Trophoblast cell (in vitro differentiated cells and primary cell): ENCODE results near the gene ANKRD13B.

Experiments used
- DNase-seq, 2 donors: peaks; one replicate each; pipeline ENCODE4 v3.0.0-alpha.2; 2016
- H2AFZ ChIP-seq: 2 replicates; pipeline ENCODE4 v1.6.1; 2013; ENCODE audit warnings: low read length, moderate library complexity, mild to moderate bottlenecking; ENCODE audit not compliant: insufficient read depth, poor library complexity
- H2AK5ac ChIP-seq: 2 replicates; pipeline ENCODE4 v1.6.1; 2013; ENCODE audit warnings: mild to moderate bottlenecking, low read length
- H2BK120ac ChIP-seq: 2 replicates; pipeline ENCODE4 v1.6.1; 2013; ENCODE audit warnings: low read length, mild to moderate bottlenecking, moderate library complexity; ENCODE audit not compliant: insufficient read depth, poor library complexity
- H2BK12ac ChIP-seq: 2 replicates; pipeline ENCODE4 v1.6.1; 2013; ENCODE audit warnings: mild to moderate bottlenecking, low read length, moderate library complexity
- H2BK5ac ChIP-seq: 2 replicates; pipeline ENCODE4 v1.6.1; 2013; ENCODE audit warnings: low read length, low read depth, moderate library complexity, mild to moderate bottlenecking; ENCODE audit not compliant: poor library complexity
- H3K14ac ChIP-seq: 2 replicates; pipeline ENCODE4 v1.6.1; 2013; ENCODE audit warnings: mild to moderate bottlenecking, low read length
- H3K18ac ChIP-seq: 2 replicates; pipeline ENCODE4 v1.6.1; 2013; ENCODE audit warnings: mild to moderate bottlenecking, low read length
- H3K23ac ChIP-seq: 2 replicates; pipeline ENCODE4 v1.6.1; 2013; ENCODE audit warnings: low read length
- H3K27ac ChIP-seq: 2 replicates; pipeline ENCODE4 v1.5.1; 2013; ENCODE audit warnings: low read depth, mild to moderate bottlenecking, inconsistent platforms, low read length, moderate library complexity
- H3K27me3 ChIP-seq: 2 replicates; pipeline ENCODE4 v1.6.1; 2013; ENCODE audit warnings: inconsistent platforms, mild to moderate bottlenecking, low read length, moderate library complexity; ENCODE audit not compliant: insufficient read depth
- H3K36me3 ChIP-seq, 2 experiments: 1 replicate in 1 of 2; 2 replicates in 1 of 2; pipeline ENCODE4 v1.6.1; 2013; ENCODE audit warnings: low read length in 2 of 2, mild to moderate bottlenecking in 2 of 2, moderate library complexity in 1 of 2; ENCODE audit not compliant: insufficient read depth in 2 of 2, control insufficient read depth in 1 of 2
- H3K4ac ChIP-seq: 2 replicates; pipeline ENCODE4 v1.6.1; 2013; ENCODE audit warnings: low read depth, mild to moderate bottlenecking, low read length, moderate library complexity
- H3K4me1 ChIP-seq, 2 experiments: 1 replicate in 1 of 2; 2 replicates in 1 of 2; pipeline ENCODE4 v1.6.1; 2013; ENCODE audit warnings: low read length in 2 of 2, mild to moderate bottlenecking in 2 of 2, moderate library complexity in 1 of 2; ENCODE audit not compliant: insufficient read depth in 2 of 2, control insufficient read depth in 1 of 2
- H3K4me2 ChIP-seq: 2 replicates; pipeline ENCODE4 v1.6.1; 2013; ENCODE audit warnings: inconsistent platforms, mild to moderate bottlenecking, low read length, moderate library complexity
- H3K4me3 ChIP-seq: 2 replicates; pipeline ENCODE4 v1.5.1; 2013; ENCODE audit warnings: mild to moderate bottlenecking, low read depth, low read length, inconsistent platforms
- H3K79me1 ChIP-seq: one replicate; pipeline ENCODE4 v1.6.1; 2013; ENCODE audit warnings: low read length
- H3K79me2 ChIP-seq: 2 replicates; pipeline ENCODE4 v1.6.1; 2013; ENCODE audit warnings: low read length, mild to moderate bottlenecking; ENCODE audit not compliant: control insufficient read depth, insufficient read depth, poor library complexity
- H3K9ac ChIP-seq: 2 replicates; pipeline ENCODE4 v1.6.1; 2013; ENCODE audit warnings: mild to moderate bottlenecking, low read length
- H3K9me3 ChIP-seq: 2 replicates; pipeline ENCODE4 v1.6.1; 2013; ENCODE audit warnings: low read depth, mild to moderate bottlenecking, control low read depth, inconsistent platforms, low read length; ENCODE audit not compliant: insufficient read depth
- H4K12ac ChIP-seq: 2 replicates; pipeline ENCODE4 v1.6.1; 2013; ENCODE audit warnings: low read depth, mild to moderate bottlenecking, low read length, moderate library complexity
- H4K8ac ChIP-seq: 2 replicates; pipeline ENCODE4 v1.6.1; 2013; ENCODE audit warnings: low read depth, mild to moderate bottlenecking, low read length, moderate library complexity
- H4K91ac ChIP-seq: one replicate; pipeline ENCODE4 v1.6.1; 2013; ENCODE audit warnings: low read depth, mild to moderate bottlenecking, low read length, moderate library complexity
- WGBS: extraction: QIAGEN DNeasy Blood & Tissue Kit; methylation state at CpG from one replicate; pipeline ENCODE4 v1.1.7; 2013; ENCODE audit warnings: missing lambda C conversion rate; ENCODE audit not compliant: insufficient read length, insufficient coverage; ENCODE audit errors: extremely low coverage; 5-methylcytosine and 5-hydroxymethylcytosine counted together

ANKRD13B gene

DNA sequence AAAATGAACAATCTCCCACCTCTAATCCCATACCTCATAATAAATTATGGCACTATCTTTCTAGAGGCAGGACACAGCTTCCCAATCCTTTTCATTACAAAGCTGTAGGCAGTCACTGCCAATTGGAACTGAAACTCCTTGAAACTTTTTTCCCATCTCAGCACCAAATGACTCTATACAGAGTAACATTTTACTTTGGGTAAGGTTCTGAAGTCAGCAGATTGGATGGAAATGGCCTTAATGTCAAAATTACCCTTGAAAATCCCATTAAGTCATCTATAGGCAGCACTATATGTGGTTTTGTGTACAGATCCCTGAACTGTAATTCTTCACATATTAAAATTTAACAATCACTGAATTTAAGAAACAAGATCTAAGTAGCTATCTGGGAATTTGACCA, 60.0 kb downstream of the ANKRD13B start:
- Histone ChIP-seq H3K9me3 (no peaks in the 10 kb centered on the region), H3K79me1 (no peaks in the 10 kb centered on the region)

GRCh38 chr17:29653995-29654714, 61.2 kb downstream of the ANKRD13B start:
- H3K27ac ChIP-seq, result no peak overlapping the region
- no peaks in the 10 kb centered on the region for H3K79me1 ChIP-seq
- H3K18ac ChIP-seq, result no peak overlapping the region
- no peak overlapping the region for H3K4me2 ChIP-seq
- H3K4me3 ChIP-seq, result no peak overlapping the region
- H4K12ac ChIP-seq, result no peak overlapping the region
- H3K14ac ChIP-seq, result no peak overlapping the region
- H3K27me3 ChIP-seq, result no peaks in the 10 kb centered on the region
- no peak overlapping the region for H4K8ac ChIP-seq
- no CpG with 5 or more reads among the region's 1 CpG for WGBS
- H2BK5ac ChIP-seq, result no peak overlapping the region
- H3K23ac ChIP-seq, result no peak overlapping the region
- no peak overlapping the region for H4K91ac ChIP-seq
- H2BK120ac ChIP-seq, result no peak overlapping the region
- H3K4me1 ChIP-seq, result no peaks in the 10 kb centered on the region
- H2BK12ac ChIP-seq, result no peak overlapping the region
- no peak overlapping the region for H3K4ac ChIP-seq
- no peaks in the 10 kb centered on the region for H3K79me2 ChIP-seq
- no peaks in the 10 kb centered on the region for H3K9me3 ChIP-seq
- peak in 1 of 2 donors; percentile 67 for DNase-seq
- H3K9ac ChIP-seq, result no peak overlapping the region
- peaks cover 7 to 15% of the 10 kb centered on the region in 2 experiments for H3K36me3 ChIP-seq
- no peak overlapping the region for H2AK5ac ChIP-seq
- no peak overlapping the region for H2AFZ ChIP-seq

More for the DNA sequence above, 60.0 kb downstream of the ANKRD13B start:
- H3K18ac ChIP-seq, result no peak overlapping the region
- no peak overlapping the region for H3K9ac ChIP-seq
- H4K12ac ChIP-seq, result no peak overlapping the region
- no peaks in the 10 kb centered on the region for H3K4me1 ChIP-seq
- H3K23ac ChIP-seq, result no peak overlapping the region
- no peak for DNase-seq
- H2BK5ac ChIP-seq, result no peak overlapping the region
- H3K4me2 ChIP-seq, result no peak overlapping the region
- no peaks in the 10 kb centered on the region for H3K79me2 ChIP-seq
- H3K27ac ChIP-seq, result no peak overlapping the region
- H2AK5ac ChIP-seq, result no peak overlapping the region
- H3K27me3 ChIP-seq, result no peaks in the 10 kb centered on the region
- H3K4me3 ChIP-seq, result no peak overlapping the region
- H4K8ac ChIP-seq, result no peak overlapping the region
- H3K14ac ChIP-seq, result no peak overlapping the region
- peaks cover 6 to 13% of the 10 kb centered on the region in 2 experiments for H3K36me3 ChIP-seq
- no peak overlapping the region for H2BK120ac ChIP-seq
- no peak overlapping the region for H4K91ac ChIP-seq
- no peak overlapping the region for H2AFZ ChIP-seq
- no peak overlapping the region for H3K4ac ChIP-seq
- no peak overlapping the region for H2BK12ac ChIP-seq

- Histone ChIP-seq H4K8ac (no peak overlapping the region), H3K36me3 (peaks cover 7 to 14% of the 10 kb centered on the region in 2 experiments), H3K4ac (no peak overlapping the region), H3K4me1 (no peaks in the 10 kb centered on the region), H3K79me1 (no peaks in the 10 kb centered on the region), H3K23ac (no peak overlapping the region), H3K79me2 (no peaks in the 10 kb centered on the region), H3K14ac (no peak overlapping the region), H2AK5ac (no peak overlapping the region), H2BK12ac (no peak overlapping the region), H2AFZ (no peak overlapping the region), H3K4me3 (no peak overlapping the region), H3K4me2 (no peak overlapping the region), H3K9me3 (no peaks in the 10 kb centered on the region), H2BK5ac (no peak overlapping the region), H4K91ac (no peak overlapping the region), H3K27me3 (no peaks in the 10 kb centered on the region), H2BK120ac (no peak overlapping the region), H4K12ac (no peak overlapping the region), H3K9ac (no peak overlapping the region), H3K27ac (no peak overlapping the region), H3K18ac (no peak overlapping the region)
- DNase-seq, result no peak
- WGBS, result no CpG with 5 or more reads among the region's 6 CpGs
These were observed 62.4 kb downstream of the ANKRD13B start for GRCh38 chr17:29655323-29655722.

GRCh38 chr17:29659155-29659554, 66.2 kb downstream of the ANKRD13B start:
- Histone ChIP-seq H3K27ac (no peak overlapping the region), H3K4me3 (no peak overlapping the region), H3K79me2 (no peaks in the 10 kb centered on the region), H4K91ac (no peak overlapping the region), H2AFZ (no peak overlapping the region), H3K4me1 (peaks cover 0 to 4% of the 10 kb centered on the region in 2 experiments), H3K14ac (no peak overlapping the region), H3K36me3 (peaks cover 4 to 15% of the 10 kb centered on the region in 2 experiments), H2AK5ac (no peak overlapping the region), H2BK120ac (no peak overlapping the region), H4K12ac (no peak overlapping the region), H3K27me3 (no peaks in the 10 kb centered on the region), H3K18ac (no peak overlapping the region), H3K4me2 (no peak overlapping the region), H2BK5ac (no peak overlapping the region), H3K9ac (no peak overlapping the region), H3K4ac (no peak overlapping the region), H4K8ac (no peak overlapping the region), H3K23ac (no peak overlapping the region), H3K79me1 (no peaks in the 10 kb centered on the region), H2BK12ac (no peak overlapping the region), H3K9me3 (no peaks in the 10 kb centered on the region)
- no peak for DNase-seq
- WGBS, result no CpG with 5 or more reads among the region's 2 CpGs
